HG02884 (cell line): ENCODE measurements around the gene C19orf81.

Source experiments
- ATAC-seq: cut with Tn5 transposase; IDR thresholded peaks from one replicate; pipeline ENCODE4 v1.9.1; 2021; ENCODE audit warnings: mild to moderate bottlenecking, moderate library complexity; ENCODE audit not compliant: unreplicated experiment

The C19orf81 gene

GRCh38 chr19:50677636-50678035 is 28.4 kb downstream of the C19orf81 start:
- no peak for ATAC-seq

GRCh38 chr19:50678323-50678722 is 29.1 kb downstream of the C19orf81 start:
- ATAC-seq = no peak

DNA sequence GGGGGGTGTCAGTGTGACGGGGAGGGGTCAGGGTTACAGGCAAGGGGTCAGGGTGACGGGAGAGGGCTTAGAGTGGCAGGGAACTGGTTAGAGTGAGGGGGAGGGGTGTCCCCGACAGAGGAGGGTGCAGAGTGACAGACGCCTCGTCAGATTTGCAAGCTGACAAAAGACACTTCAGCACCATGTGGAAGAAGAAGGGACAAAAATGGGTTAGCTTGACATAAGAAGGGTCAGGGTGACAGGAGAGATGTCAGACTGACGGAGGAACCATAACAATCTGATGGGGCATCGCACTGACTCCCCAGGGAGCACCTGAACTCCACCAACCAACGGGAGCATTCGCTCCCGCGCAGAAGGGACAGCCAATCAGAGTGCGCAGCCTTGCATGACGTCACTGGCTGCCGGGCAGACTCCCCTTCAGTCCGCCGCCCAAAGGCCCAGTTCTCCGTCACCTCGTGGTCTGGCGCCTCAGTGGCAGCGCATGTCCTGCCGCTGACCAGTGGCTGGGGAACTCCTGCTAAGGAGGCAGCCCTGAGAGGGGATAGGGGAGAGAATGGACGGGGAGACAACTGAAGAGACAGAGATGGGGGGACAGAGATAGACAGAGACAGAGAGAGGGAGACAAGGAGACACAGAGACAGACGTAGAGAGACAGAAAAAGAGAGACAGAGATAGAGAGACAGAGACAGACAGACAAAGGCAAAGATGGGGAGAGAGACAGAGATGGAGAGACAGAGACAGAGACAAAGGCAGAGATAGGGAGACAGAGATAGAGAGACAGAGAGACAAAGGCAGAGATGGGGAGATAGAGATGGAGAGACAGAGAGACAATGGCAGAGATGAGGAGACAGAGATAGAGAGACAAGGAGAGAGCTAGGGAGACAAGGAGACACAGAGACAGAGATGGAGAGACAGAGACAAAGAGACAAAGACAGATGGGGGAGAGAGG is 30.2 kb downstream of the C19orf81 start:
- ATAC-seq = no peak

GRCh38 chr19:50686310-50687032 is 37.2 kb downstream of the C19orf81 start:
- no peak for ATAC-seq

- no peak for ATAC-seq
Observed at GRCh38 chr19:50688766-50689165, 39.5 kb downstream of the C19orf81 start.

DNA sequence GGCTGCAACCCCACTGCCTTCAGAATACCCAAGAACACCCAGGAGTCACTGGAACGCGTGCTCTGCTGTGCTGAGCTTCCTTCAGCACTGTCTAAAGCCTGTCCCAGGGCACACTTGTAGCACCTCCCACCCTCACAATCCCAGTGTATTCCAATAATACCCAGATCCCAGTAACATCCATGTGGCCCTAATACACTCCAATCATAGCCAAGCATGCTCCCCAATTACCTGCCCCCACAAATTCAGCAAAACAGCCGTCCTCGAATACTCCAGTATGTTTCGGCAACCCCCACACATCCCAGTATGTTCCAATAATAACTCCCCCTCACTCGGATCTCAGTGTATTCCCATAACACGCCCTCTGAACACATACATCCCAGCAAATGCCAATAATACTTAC is 41.2 kb downstream of the C19orf81 start:
- ATAC-seq = no peak

DNA sequence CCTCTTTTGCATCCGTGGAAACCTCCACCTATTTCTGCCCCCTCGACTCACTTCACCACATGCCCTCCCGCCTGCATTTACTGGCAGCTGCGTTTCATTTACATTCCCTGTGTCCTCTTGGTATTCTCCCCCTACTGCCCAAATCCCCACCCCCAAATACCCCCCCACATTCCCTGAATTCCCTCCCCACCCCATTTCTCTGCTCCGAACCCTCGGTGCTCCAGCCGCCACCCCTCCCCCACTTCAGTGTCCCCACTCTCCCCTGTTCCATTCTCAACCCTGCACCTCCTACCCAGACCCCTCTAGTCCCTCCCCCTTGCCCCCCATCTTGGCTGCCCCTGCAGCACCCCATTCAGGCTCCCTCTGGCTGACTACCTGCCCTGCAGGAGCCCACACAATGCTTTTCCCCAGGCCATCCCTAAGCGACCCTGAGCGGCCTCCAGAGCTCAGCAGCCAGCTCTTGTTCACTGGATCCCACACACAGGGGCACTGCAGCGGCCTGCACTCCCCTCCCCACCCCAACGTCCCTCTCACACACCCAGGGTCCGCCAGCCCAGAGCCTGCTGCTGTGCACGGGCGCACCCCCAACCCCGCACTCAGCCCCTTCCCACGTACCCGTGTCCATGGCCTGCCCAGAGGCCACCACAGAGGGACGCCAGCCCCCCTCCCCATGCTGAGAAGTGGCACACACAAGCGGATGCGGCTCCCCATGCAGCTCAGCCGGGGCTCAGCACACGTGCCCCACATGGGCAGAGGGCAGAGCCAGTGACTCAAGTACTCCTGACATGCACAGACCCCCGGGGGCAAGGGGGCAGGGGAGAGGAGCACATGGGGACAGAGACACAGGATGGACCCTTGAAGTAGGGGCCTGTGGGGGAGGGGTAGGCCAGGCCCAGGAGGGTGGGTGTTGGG is 44.1 kb downstream of the C19orf81 start:
- ATAC-seq = no peak

GRCh38 chr19:50694815-50695145 is 45.5 kb downstream of the C19orf81 start:
- ATAC-seq = no peak

DNA sequence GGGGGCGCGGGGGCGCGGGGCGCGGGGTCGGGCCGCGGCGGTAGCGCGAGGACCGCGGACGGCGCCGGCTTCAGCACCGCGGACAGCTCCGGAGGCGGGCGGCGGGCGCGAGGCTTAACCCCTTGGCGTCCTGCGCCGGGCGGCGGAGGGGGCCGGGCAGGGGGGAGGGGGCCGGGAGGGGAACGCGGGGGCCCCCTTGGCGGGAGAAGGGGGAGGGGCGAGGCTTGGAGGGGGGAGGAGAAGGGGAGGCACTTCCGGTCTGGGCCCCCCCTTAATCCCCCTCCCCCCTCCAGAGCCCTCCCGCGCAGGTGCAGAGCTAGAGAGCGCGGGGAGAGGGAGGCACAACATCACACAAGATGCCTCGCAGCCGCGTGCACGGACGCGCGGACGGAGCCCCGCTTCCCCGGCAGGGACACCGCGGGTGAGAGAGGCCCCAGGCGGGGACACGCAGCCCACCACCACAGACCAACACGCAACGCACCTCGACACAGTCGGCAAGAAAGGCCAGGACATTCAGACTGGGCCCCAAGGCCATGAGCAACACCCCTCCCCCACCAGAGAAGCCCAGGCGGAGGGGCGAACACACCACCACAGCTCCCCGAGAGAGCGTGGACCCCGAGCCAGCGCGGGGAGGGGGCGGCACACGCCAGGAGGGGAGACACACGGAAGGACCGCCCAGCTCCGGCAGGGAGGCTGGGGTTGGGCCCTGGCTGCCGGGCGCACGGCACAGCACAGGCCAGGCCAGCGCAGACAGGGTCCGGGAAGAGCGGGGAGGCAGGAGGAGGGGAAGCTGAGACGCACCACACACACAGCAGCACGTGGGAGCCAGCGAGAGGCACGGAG is 46.2 kb downstream of the C19orf81 start:
- no peak for ATAC-seq

- no peak for ATAC-seq
Observed at GRCh38 chr19:50696094-50696483, 46.8 kb downstream of the C19orf81 start.

DNA sequence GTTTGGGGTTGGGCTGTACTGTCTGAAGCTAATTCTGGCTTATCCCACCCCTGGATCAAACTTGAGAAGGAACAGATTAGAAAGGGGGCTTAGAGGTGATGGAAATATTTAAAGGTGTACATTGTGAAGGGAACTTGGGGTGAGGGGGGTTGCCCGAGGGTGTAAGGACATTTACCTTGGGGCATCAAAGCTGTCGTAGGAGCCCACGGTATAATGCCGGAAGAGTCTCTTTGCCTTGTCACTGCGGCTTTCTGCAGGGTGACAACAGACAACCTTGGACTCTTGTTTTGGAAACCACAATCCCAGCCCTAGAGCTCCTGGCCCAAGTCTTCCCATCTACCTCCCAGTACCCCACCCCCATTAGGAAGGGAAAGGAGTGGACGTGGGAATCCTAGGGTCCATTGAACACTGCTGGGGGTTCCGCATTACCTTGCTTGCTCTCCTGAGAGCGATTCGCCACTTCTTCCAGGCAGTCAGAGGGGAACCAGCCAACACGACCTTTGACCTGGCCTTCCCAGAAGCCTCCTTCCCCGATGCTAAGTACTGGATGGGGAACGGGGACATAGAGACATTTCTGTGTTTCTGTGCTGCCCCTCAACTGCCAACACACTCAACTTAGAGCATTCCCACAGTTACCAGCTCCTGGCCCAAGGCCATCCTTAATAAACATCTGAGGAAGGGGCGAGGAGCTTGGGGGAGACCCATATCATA is 48.3 kb downstream of the C19orf81 start:
- ATAC-seq = no peak

GRCh38 chr19:50701367-50701985 is 52.2 kb downstream of the C19orf81 start:
- ATAC-seq = no peak

GRCh38 chr19:50702158-50702870 is 53.1 kb downstream of the C19orf81 start:
- no peak for ATAC-seq

- no peak for ATAC-seq
Observed at GRCh38 chr19:50702871-50703829, 53.9 kb downstream of the C19orf81 start.

DNA sequence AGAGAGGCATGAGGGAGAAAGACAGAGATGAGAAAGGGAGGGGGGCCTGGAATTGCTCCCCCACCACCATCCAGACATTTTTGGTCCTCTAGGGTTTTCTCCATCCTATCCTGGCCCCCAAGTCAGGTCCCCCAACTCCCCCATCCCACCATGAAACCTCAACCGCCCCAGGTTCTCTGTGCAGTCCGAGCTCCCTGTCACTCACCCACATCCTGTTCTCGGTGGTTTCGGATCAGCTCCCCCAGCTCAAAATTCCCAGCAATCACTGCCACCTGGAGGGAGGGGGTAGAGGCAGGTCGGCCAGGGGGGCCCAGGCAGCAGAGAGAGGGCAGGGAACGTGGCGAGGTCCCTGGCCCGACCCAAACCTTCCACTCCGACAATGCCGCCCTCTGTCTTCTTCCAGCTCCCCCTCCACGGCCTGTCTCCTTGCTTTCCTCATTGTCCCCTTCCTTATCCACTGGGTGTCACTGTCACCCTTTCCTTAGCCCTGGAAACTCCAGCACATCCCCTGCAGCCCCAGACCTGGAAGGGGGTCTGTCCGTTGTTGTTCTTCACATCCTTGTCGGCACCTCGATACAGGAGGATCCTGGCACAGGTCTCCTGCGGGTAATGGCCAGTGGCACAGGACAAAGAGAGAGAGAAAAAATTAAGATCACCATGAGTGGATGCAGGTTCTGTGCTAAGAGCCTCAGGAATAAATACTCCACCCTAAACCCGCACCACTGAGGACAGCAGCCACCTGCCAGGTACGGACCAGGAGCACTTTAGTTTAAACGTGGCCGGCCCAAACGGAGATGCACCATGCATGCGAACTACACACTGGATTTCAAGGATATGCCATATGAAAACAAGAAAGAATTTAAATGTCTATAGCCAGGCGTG is 54.9 kb downstream of the C19orf81 start:
- no peak for ATAC-seq

GRCh38 chr19:50705422-50706019 is 56.3 kb downstream of the C19orf81 start:
- no peak for ATAC-seq
